ENCODE data around the gene WDR53. TPM values are rescaled to one million over a fixed set of nuclear protein-coding genes. Genes with fewer than 3 reads are reported as not detected.

The WDR53 gene
- total and polyA plus RNA-seq, 2 donors (not counting 3 experiments of a cell fraction or from before 2014, with no cell fraction given), result 5.2 to 13.0 TPM

GRCh38 chr3:196517162-196517800 lies 51.1 kb downstream of the WDR53 start:
- CTCF ChIA-PET, result interaction anchor here (0.7 to 1.4 kb wide), 6 partner anchors 8 to 444 kb away, joined by 3 read pairs; no protein-coding TSS in a partner anchor
- POLR2A ChIA-PET, result no interaction called here

GRCh38 chr3:196514913-196515621 lies 53.3 kb downstream of the WDR53 start, which contains the start of gene SMCO1:
SMCO1 (minus strand) TSS chr3:196515346; CDS start chr3:196515209, 137 bp downstream.
- no TSS peak for BruUV-seq (replicated peaks)
- Histone ChIP-seq H4K20me1 (replicated peaks; ENCODE audit: control insufficient read depth, extremely low read depth, insufficient read depth, low read length) (no peaks in the 10 kb centered on the region), H3K79me2 (ENCODE audit: control insufficient read depth, insufficient read depth, low read length) (no peaks in the 10 kb centered on the region), H3K9me1 (replicated peaks; ENCODE audit: control insufficient read depth, extremely low read depth, insufficient read depth, low read length) (no peaks in the 10 kb centered on the region), H3K9me3 (replicated peaks; ENCODE audit: control insufficient read depth, insufficient read depth, low read length) (no peaks in the 10 kb centered on the region), H3K36me3 (ENCODE audit: control insufficient read depth in 2 of 2, extremely low read depth in 1 of 2, insufficient read depth in 2 of 2, low read length in 2 of 2) (no peaks in the 10 kb centered on the region), H3K27ac (ENCODE audit: insufficient read depth, low read depth, low read length) (no peak within 1 kb of the TSS), H3K4me1 (ENCODE audit: control insufficient read depth, extremely low read depth, insufficient read depth, low read length) (no peaks in the 10 kb centered on the region), H3K4me2 (ENCODE audit: insufficient read depth, low read length) (no peak within 1 kb of the TSS), H3K9ac (replicated peaks; ENCODE audit: extremely low read depth, insufficient read depth, low read length) (no peak within 1 kb of the TSS), H2AFZ (ENCODE audit: low read depth, low read length) (no peak within 1 kb of the TSS), H3K27me3 (ENCODE audit: control insufficient read depth in 2 of 2, insufficient read depth in 2 of 2, low read length in 2 of 2) (peaks cover 0 to 1% of the 10 kb centered on the region in 2 experiments), H3K4me3 (replicated peaks in 1 of 3; ENCODE audit: insufficient read depth in 1 of 3, low read depth in 1 of 3, low read length in 3 of 3) (no peak within 1 kb of the TSS)
- TF ChIP-seq CTCF (IDR thresholded peaks at IDR 0.05; ENCODE audit: extremely low read depth in 1 of 2, insufficient read depth in 1 of 2, low read depth in 1 of 2, low read length in 2 of 2), result no peak
- no peak for TF ChIP-seq GATA2 (IDR thresholded peaks at IDR 0.05; ENCODE audit: insufficient read depth, insufficient read length, low read depth, low read length)
- no peak for TF ChIP-seq POLR2AphosphoS5 (IDR thresholded peaks at IDR 0.05; ENCODE audit: insufficient read depth, low read depth, low read length)
- TF ChIP-seq MAX (IDR thresholded peaks at IDR 0.05; ENCODE audit: insufficient read depth, insufficient read length), result no peak
- TF ChIP-seq JUN (IDR thresholded peaks at IDR 0.05; ENCODE audit: borderline replicate concordance, insufficient read depth, insufficient read length, low read depth), result no peak
- TF ChIP-seq FOS (IDR thresholded peaks at IDR 0.05; ENCODE audit: borderline replicate concordance, insufficient read depth, low read length), result no peak
- CTCF ChIA-PET, result no interaction called here
- POLR2A ChIA-PET, result no interaction called here
- FAIRE-seq, result no peak
- intact Hi-C loops (cut with micrococcal nuclease), result loop anchor here (5.0 kb wide), 1 partner anchor 318 kb away; no protein-coding TSS in a partner anchor
- no peak for DNase-seq (ENCODE audit: low read depth, low spot score)
- dilution Hi-C loops (cut with MboI; ENCODE audit: extremely low pct_ligation_motif_present, low sequenced_read_pairs), result no loop called here

More at GRCh38 chr3:196517162-196517800, 51.1 kb downstream of the WDR53 start:
- DNase-seq (ENCODE audit: low read depth, low spot score), result no peak
- dilution Hi-C loops (cut with MboI; ENCODE audit: extremely low pct_ligation_motif_present, low sequenced_read_pairs) (no loop called here), intact Hi-C loops (cut with micrococcal nuclease) (loop anchor here (5.0 kb wide), 1 partner anchor 320 kb away; no protein-coding TSS in a partner anchor)
- H3K4me3 ChIP-seq (replicated peaks in 1 of 3; ENCODE audit: insufficient read depth in 1 of 3, low read depth in 1 of 3, low read length in 3 of 3), result no peak overlapping the region
- H4K20me1 ChIP-seq (replicated peaks; ENCODE audit: control insufficient read depth, extremely low read depth, insufficient read depth, low read length), result no peaks in the 10 kb centered on the region
- H3K27ac ChIP-seq (ENCODE audit: insufficient read depth, low read depth, low read length), result no peak overlapping the region
- H2AFZ ChIP-seq (ENCODE audit: low read depth, low read length), result no peak overlapping the region
- BruUV-seq (replicated peaks), result no TSS peak
- H3K79me2 ChIP-seq (ENCODE audit: control insufficient read depth, insufficient read depth, low read length), result no peaks in the 10 kb centered on the region
- no peaks in the 10 kb centered on the region for H3K36me3 ChIP-seq (ENCODE audit: control insufficient read depth in 2 of 2, extremely low read depth in 1 of 2, insufficient read depth in 2 of 2, low read length in 2 of 2)
- no peak overlapping the region for H3K4me2 ChIP-seq (ENCODE audit: insufficient read depth, low read length)
- TF ChIP-seq FOS (IDR thresholded peaks at IDR 0.05; ENCODE audit: borderline replicate concordance, insufficient read depth, low read length) (no peak), MYC (IDR thresholded peaks at IDR 0.05; ENCODE audit: low read depth, low read length) (no peak), GATA2 (IDR thresholded peaks at IDR 0.05; ENCODE audit: insufficient read depth, insufficient read length, low read depth, low read length) (no peak), MAX (IDR thresholded peaks at IDR 0.05; ENCODE audit: insufficient read depth, insufficient read length) (no peak), POLR2AphosphoS5 (IDR thresholded peaks at IDR 0.05; ENCODE audit: insufficient read depth, low read depth, low read length) (no peak), POLR2A (IDR thresholded peaks at IDR 0.05; ENCODE audit: low read depth, low read length) (no peak), EZH2 (IDR thresholded peaks at IDR 0.05; ENCODE audit: borderline replicate concordance, low read depth, low read length, severe bottlenecking) (no peak)
- FAIRE-seq, result no peak
- H3K4me1 ChIP-seq (ENCODE audit: control insufficient read depth, extremely low read depth, insufficient read depth, low read length), result no peaks in the 10 kb centered on the region
- no peaks in the 10 kb centered on the region for H3K9me1 ChIP-seq (replicated peaks; ENCODE audit: control insufficient read depth, extremely low read depth, insufficient read depth, low read length)
- H3K9me3 ChIP-seq (replicated peaks; ENCODE audit: control insufficient read depth, insufficient read depth, low read length), result no peaks in the 10 kb centered on the region
- H3K27me3 ChIP-seq (ENCODE audit: control insufficient read depth in 2 of 2, insufficient read depth in 2 of 2, low read length in 2 of 2), result no peaks in the 10 kb centered on the region
- no peak overlapping the region for H3K9ac ChIP-seq (replicated peaks; ENCODE audit: extremely low read depth, insufficient read depth, low read length)

All from endothelial cell of umbilical vein (primary cell).